A549 (cell line): ENCODE data around the gene LASP1NB.
A peak's percentile ranks its signal among the peaks of the same experiment; 100 is the strongest.

Experiments used
- ATAC-seq, 2 experiments: fragments of 200-7000 bp in 1 of 2; fragments of >200 bp in 1 of 2; cut with Nextera tagmentation in 1 of 2; cut with Tn5 transposase in 1 of 2; 3 replicates each; pipeline versions ENCODE4 v1.8.0 to v1.9.1; 2018 to 2020; ENCODE audit warnings: mild to moderate bottlenecking in 1 of 2, moderate library complexity in 1 of 2
- CTCF ChIA-PET: fragments of 300-600 bp; sonication (Branson Sonifier 250); formaldehyde crosslinking; extraction: SDS; loops from one replicate; lab custom pipeline; 2021; ENCODE audit warnings: antibody characterized with exemption, inconsistent platforms; lab: Yijun Ruan, JAX
- POLR2A ChIA-PET: fragments of 350-600 bp; formaldehyde crosslinking; extraction: SDS; loops from one replicate; lab custom pipeline; 2021; ENCODE audit warnings: antibody characterized with exemption, inconsistent platforms; lab: Yijun Ruan, JAX
- DNase-seq, 2 experiments: peaks; one replicate each; pipeline versions ENCODE4 v3.0.0 to v3.0.0-alpha.2; 2011 to 2016; ENCODE audit warnings: low read depth in 1 of 2, low spot score in 1 of 2
- FAIRE-seq: peaks from 2 replicates; lab custom pipeline; 2011; peaks lifted over from hg19 to GRCh38; lab: Jason Lieb, UNC
- H3K27ac ChIP-seq, 2 experiments: fragments of >200 bp; sonication (Bioruptor Twin); formaldehyde crosslinking; 3 replicates each; pipeline ENCODE4 v1.5.1; 2016 to 2017
- H3K4me1 ChIP-seq: fragments of >200 bp; sonication (Bioruptor Twin); formaldehyde crosslinking; 3 replicates; pipeline ENCODE4 v1.6.1; 2016
- H3K4me2 ChIP-seq: fragments of >200 bp; sonication (Bioruptor Twin); formaldehyde crosslinking; 3 replicates; pipeline ENCODE4 v1.6.1; 2016
- H3K4me3 ChIP-seq: fragments of >200 bp; sonication (Bioruptor Twin); formaldehyde crosslinking; 3 replicates; pipeline ENCODE4 v1.5.1; 2016
- H3K9me3 ChIP-seq: fragments of >200 bp; sonication (Bioruptor Twin); formaldehyde crosslinking; 3 replicates; pipeline ENCODE4 v1.6.1; 2016
- CBX8 ChIP-seq: fragments of 200-600 bp; sonication (generic); IDR thresholded peaks from 2 replicates; pipeline ENCODE4 v1.6.1; 2016
- CEBPB ChIP-seq, 2 experiments: fragments of >200 bp in 1 of 2; sonication (Bioruptor Twin) in 1 of 2; formaldehyde crosslinking in 1 of 2; IDR thresholded peaks; 2 replicates each; pipeline ENCODE4 v1.6.1; 2012 to 2016
- CHD2 ChIP-seq: fragments of 150-350 bp; IDR thresholded peaks from 2 replicates; pipeline ENCODE4 v1.6.1; 2014; ENCODE audit warnings: low read length; ENCODE audit not compliant: partially characterized antibody
- EHMT2 ChIP-seq: fragments of 200-600 bp; sonication (generic); IDR thresholded peaks from 2 replicates; pipeline ENCODE4 v1.6.1; 2016; ENCODE audit warnings: antibody characterized with exemption, low read depth, mild to moderate bottlenecking, moderate library complexity
- EP300 ChIP-seq, 2 experiments: fragments of >200 bp; sonication (Bioruptor Twin); formaldehyde crosslinking; IDR thresholded peaks; 2 replicates in 1 of 2; 3 replicates in 1 of 2; pipeline ENCODE4 v1.6.1; 2016 to 2017
- ESRRA ChIP-seq: fragments of 150-350 bp; IDR thresholded peaks from 2 replicates; pipeline ENCODE4 v1.6.1; 2014; ENCODE audit warnings: mild to moderate bottlenecking, low read length, borderline replicate concordance
- GATA3 ChIP-seq: IDR thresholded peaks from 2 replicates; pipeline ENCODE4 v1.6.1; 2012; ENCODE audit warnings: borderline replicate concordance
- HOXA7 ChIP-seq: fragments of 250-450 bp; sonication (Bioruptor Pico); IDR thresholded peaks from 2 replicates; pipeline ENCODE4 v1.5.0; 2020; ENCODE audit warnings: mild to moderate bottlenecking, moderate library complexity
- HOXB13 ChIP-seq: fragments of 250-450 bp; sonication (Bioruptor Pico); IDR thresholded peaks from 2 replicates; pipeline ENCODE4 v1.5.0; 2020; ENCODE audit warnings: low read depth, mild to moderate bottlenecking, moderate library complexity
- HOXB5 ChIP-seq: fragments of 250-450 bp; sonication (Bioruptor Pico); IDR thresholded peaks from 2 replicates; pipeline ENCODE4 v1.5.0; 2020; ENCODE audit warnings: mild to moderate bottlenecking, moderate library complexity
- KDM1A ChIP-seq: fragments of 200-600 bp; sonication (generic); IDR thresholded peaks from 2 replicates; pipeline ENCODE4 v1.6.1; 2016; ENCODE audit warnings: low read depth, mild to moderate bottlenecking
- MYC ChIP-seq: IDR thresholded peaks from 2 replicates; pipeline ENCODE4 v1.6.1; 2012; ENCODE audit warnings: mild to moderate bottlenecking, inconsistent platforms, low read length, improper control_type of control experiment, borderline replicate concordance
- NR3C1 ChIP-seq: fragments of >200 bp; sonication (Bioruptor Twin); formaldehyde crosslinking; IDR thresholded peaks from 3 replicates; pipeline ENCODE4 v1.6.1; 2017
- PBX3 ChIP-seq: IDR thresholded peaks from 2 replicates; pipeline ENCODE4 v1.6.1; 2012
- POLR2AphosphoS2 ChIP-seq: conservative IDR thresholded peaks from 2 replicates; pipeline ENCODE4 v1.6.1; 2012; ENCODE audit warnings: low read length, improper control_type of control experiment, inconsistent platforms
- REST ChIP-seq: fragments of 200-600 bp; sonication (generic); IDR thresholded peaks from 2 replicates; pipeline ENCODE4 v1.6.1; 2016; ENCODE audit warnings: antibody characterized with exemption, mild to moderate bottlenecking, moderate library complexity
- RFX5 ChIP-seq: fragments of 450-650 bp; IDR thresholded peaks from 2 replicates; pipeline ENCODE4 v1.7.1; 2014; ENCODE audit warnings: antibody characterized with exemption, mild to moderate bottlenecking, moderate library complexity
- RNF2 ChIP-seq: fragments of 200-600 bp; sonication (generic); IDR thresholded peaks from 2 replicates; pipeline ENCODE4 v1.6.1; 2016; ENCODE audit warnings: low read depth, mild to moderate bottlenecking, antibody characterized with exemption, moderate library complexity, borderline replicate concordance
- SREBF2 ChIP-seq: fragments of 450-650 bp; IDR thresholded peaks from 2 replicates; pipeline ENCODE4 v1.6.1; 2014; ENCODE audit warnings: mild to moderate bottlenecking, moderate library complexity
- TP53 ChIP-seq: fragments of 250-450 bp; sonication (Bioruptor Pico); IDR thresholded peaks from 2 replicates; pipeline ENCODE4 v1.5.0; 2021; ENCODE audit warnings: mild to moderate bottlenecking, moderate library complexity
- WGBS: methylation state at CpG from one replicate; pipeline ENCODE4 v1.1.6; 2017; ENCODE audit errors: missing lambda C conversion rate; 5-methylcytosine and 5-hydroxymethylcytosine counted together

LASP1NB gene

GRCh38 chr17:38905375-38905774 lies 20.0 kb upstream of the LASP1NB start:
- no peak for FAIRE-seq
- no peak for TF ChIP-seq EHMT2
- TF ChIP-seq CEBPB (IDR thresholded peaks at IDR 0.05), result peak in 1 of 2 experiments; percentile 27; a peak in 2 of 4 replicates
- no peak for TF ChIP-seq HOXA7 (CRISPR knock-in tag)
- TF ChIP-seq, all 56 proteins: peak for 1
- no peak overlapping the region for H3K27ac ChIP-seq
- H3K9me3 ChIP-seq, result no peaks in the 10 kb centered on the region
- WGBS, result 91% methylated on average over 10 of the region's 10 CpGs
- no peak for DNase-seq
- ChIA-PET POLR2A (no interaction called here), CTCF (no interaction called here)
- H3K4me3 ChIP-seq, result no peak overlapping the region
- H3K4me2 ChIP-seq, result no peak overlapping the region
- peaks cover 27% of the 10 kb centered on the region for H3K4me1 ChIP-seq
- no peak for ATAC-seq

- H3K9me3 ChIP-seq, result no peaks in the 10 kb centered on the region
- H3K4me1 ChIP-seq, result peaks cover 22% of the 10 kb centered on the region
- TF ChIP-seq KDM1A (no peak), GATA3 (no peak), NR3C1 (no peak), MYC (no peak), POLR2AphosphoS2 (no peak), REST (no peak), EP300 (IDR thresholded peaks at IDR 0.05) (no peak), CEBPB (IDR thresholded peaks at IDR 0.05) (no peak), RNF2 (no peak), PBX3 (no peak), RFX5 (no peak), HOXB13 (CRISPR knock-in tag) (no peak), HOXB5 (no peak)
- POLR2A ChIA-PET, result interaction anchor here (1.4 kb wide), 1 partner anchor 37 kb away, joined by 3 read pairs; the partner anchor contains the start of gene LASP1
- H3K27ac ChIP-seq, result peak overlapping the region in 1 of 2 experiments; percentile 56; a peak in 3 of 6 replicates
- no peak overlapping the region for H3K4me3 ChIP-seq
- CTCF ChIA-PET, result interaction anchor here (0.8 to 11.8 kb wide), 6 partner anchors 9 to 246 kb away, joined by 3 to 90 read pairs (median 8); partner anchors contain the start of gene LASP1
- FAIRE-seq (no peak), ATAC-seq (peak; percentile 27 to 28; a peak in 4 of 6 replicates), DNase-seq (no peak)
- WGBS, result 90% methylated on average over 7 of the region's 7 CpGs
- no peak overlapping the region for H3K4me2 ChIP-seq
Measured at GRCh38 chr17:38906460-38907228, 18.8 kb upstream of the LASP1NB start.

- WGBS, result 81% methylated on average over 15 of the region's 15 CpGs
- Histone ChIP-seq H3K4me1 (peaks cover 29% of the 10 kb centered on the region), H3K4me3 (no peak overlapping the region), H3K4me2 (no peak overlapping the region), H3K9me3 (no peaks in the 10 kb centered on the region), H3K27ac (peak overlapping the region in 1 of 2 experiments; percentile 20; a peak in 2 of 6 replicates)
- peak in 1 of 2 experiments; percentile 29; a peak in 3 of 6 replicates for ATAC-seq
- ChIA-PET POLR2A (no interaction called here), CTCF (interaction anchor here (0.6 to 11.8 kb wide), 8 partner anchors 8 to 257 kb away, joined by 3 to 90 read pairs (median 4); partner anchors contain the start of gene LASP1)
- no peak for TF ChIP-seq CHD2
- TF ChIP-seq CBX8, result no peak
- no peak for TF ChIP-seq TP53 (CRISPR knock-in tag)
- no peak for TF ChIP-seq GATA3
- no peak for TF ChIP-seq PBX3
- no peak for TF ChIP-seq ESRRA
- TF ChIP-seq MYC, result no peak
- no peak for TF ChIP-seq SREBF2
- no peak for FAIRE-seq
- DNase-seq, result no peak
Measured at GRCh38 chr17:38907930-38908675, 17.3 kb upstream of the LASP1NB start.
